GM12878 (cell line): ENCODE data around the gene CTPS1. TPM values are rescaled to one million over a fixed set of nuclear protein-coding genes. Genes with fewer than 3 reads are reported as not detected.

Source experiments
- SIN3A ChIP-seq: IDR thresholded peaks from 2 replicates; pipeline ENCODE4 v1.6.1; 2012; ENCODE audit warnings: low read depth, low read length, improper control_type of control experiment
- ZSCAN29 ChIP-seq: fragments of 450-650 bp; IDR thresholded peaks from 2 replicates; pipeline ENCODE4 v1.6.1; 2017; ENCODE audit warnings: mild to moderate bottlenecking, moderate library complexity
- polyA plus RNA-seq, 11 experiments: library from polyadenylated mRNA; depleted of rRNA in 4 of 11; unstranded in 6 of 11; stranded (reverse) in 5 of 11; fragments of >200 nt; fragmentation: Nextera tagmentation in 4 of 11; fragmentation: Illumina TruSeq in 1 of 11; extraction: Ambion mirVana in 4 of 11; extraction: Trizol in 1 of 11; gene quantifications; 1 replicate in 1 of 11; 2 replicates in 10 of 11; pipeline versions ENCODE4 v1.2.1 to v1.2.3, GENCODE V29; 2011 to 2016; ENCODE audit warnings: inconsistent platforms in 2 of 11, missing spikeins in 2 of 11, low read depth in 1 of 11
- total RNA-seq, 4 experiments: library from RNA; depleted of rRNA in 3 of 4; stranded (reverse); fragments of >200 nt in 3 of 4; fragmentation: Illumina TruSeq in 1 of 4; extraction: Trizol in 1 of 4; gene quantifications; 2 replicates each; pipeline versions ENCODE4 v1.2.1 to v1.2.3, GENCODE V29; 2013 to 2021
- TF ChIP-seq, protein P1 (sequence below): IDR thresholded peaks from 2 replicates; pipeline ENCODE4 v1.6.1; 2012; ENCODE audit warnings: improper control_type of control experiment, low read depth, low read length; ENCODE audit not compliant: insufficient replicate concordance
- TF ChIP-seq, protein P2 (sequence below): fragments of 150-350 bp; IDR thresholded peaks from 2 replicates; pipeline ENCODE4 v1.6.1; 2016; ENCODE audit warnings: low read depth, low read length

CTPS1 gene
- total and polyA plus RNA-seq, 10 of the 15 experiments (the other 5 are each of a cell fraction or from before 2014, with no cell fraction given) = 27.5 to 106 (median 62.8) TPM

DNA sequence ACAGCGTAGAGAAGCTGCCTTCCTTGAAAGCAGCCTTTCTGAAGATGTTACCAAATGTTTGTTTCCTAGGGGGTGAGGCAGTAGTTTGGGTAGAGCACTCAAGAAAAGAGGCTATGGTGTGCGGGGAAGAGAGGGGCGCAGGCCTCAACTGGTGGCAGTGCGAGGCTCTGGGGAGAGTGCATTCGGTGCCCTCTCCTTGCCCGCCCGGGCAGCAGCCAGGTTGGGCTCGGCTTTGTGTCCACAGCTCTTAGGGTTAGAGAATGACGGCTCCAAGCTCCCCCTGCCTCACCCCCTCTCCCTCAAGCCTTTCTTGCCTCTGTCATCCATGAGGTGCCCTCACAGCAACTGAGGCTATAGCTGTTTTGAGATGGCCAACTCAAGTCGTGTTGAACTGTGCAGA lies 42.9 kb downstream of the CTPS1 start (continued):
- TF ChIP-seq, protein P1, sequence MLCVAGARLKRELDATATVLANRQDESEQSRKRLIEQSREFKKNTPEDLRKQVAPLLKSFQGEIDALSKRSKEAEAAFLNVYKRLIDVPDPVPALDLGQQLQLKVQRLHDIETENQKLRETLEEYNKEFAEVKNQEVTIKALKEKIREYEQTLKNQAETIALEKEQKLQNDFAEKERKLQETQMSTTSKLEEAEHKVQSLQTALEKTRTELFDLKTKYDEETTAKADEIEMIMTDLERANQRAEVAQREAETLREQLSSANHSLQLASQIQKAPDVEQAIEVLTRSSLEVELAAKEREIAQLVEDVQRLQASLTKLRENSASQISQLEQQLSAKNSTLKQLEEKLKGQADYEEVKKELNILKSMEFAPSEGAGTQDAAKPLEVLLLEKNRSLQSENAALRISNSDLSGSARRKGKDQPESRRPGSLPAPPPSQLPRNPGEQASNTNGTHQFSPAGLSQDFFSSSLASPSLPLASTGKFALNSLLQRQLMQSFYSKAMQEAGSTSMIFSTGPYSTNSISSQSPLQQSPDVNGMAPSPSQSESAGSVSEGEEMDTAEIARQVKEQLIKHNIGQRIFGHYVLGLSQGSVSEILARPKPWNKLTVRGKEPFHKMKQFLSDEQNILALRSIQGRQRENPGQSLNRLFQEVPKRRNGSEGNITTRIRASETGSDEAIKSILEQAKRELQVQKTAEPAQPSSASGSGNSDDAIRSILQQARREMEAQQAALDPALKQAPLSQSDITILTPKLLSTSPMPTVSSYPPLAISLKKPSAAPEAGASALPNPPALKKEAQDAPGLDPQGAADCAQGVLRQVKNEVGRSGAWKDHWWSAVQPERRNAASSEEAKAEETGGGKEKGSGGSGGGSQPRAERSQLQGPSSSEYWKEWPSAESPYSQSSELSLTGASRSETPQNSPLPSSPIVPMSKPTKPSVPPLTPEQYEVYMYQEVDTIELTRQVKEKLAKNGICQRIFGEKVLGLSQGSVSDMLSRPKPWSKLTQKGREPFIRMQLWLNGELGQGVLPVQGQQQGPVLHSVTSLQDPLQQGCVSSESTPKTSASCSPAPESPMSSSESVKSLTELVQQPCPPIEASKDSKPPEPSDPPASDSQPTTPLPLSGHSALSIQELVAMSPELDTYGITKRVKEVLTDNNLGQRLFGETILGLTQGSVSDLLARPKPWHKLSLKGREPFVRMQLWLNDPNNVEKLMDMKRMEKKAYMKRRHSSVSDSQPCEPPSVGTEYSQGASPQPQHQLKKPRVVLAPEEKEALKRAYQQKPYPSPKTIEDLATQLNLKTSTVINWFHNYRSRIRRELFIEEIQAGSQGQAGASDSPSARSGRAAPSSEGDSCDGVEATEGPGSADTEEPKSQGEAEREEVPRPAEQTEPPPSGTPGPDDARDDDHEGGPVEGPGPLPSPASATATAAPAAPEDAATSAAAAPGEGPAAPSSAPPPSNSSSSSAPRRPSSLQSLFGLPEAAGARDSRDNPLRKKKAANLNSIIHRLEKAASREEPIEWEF = no peak
- TF ChIP-seq, protein P2, sequence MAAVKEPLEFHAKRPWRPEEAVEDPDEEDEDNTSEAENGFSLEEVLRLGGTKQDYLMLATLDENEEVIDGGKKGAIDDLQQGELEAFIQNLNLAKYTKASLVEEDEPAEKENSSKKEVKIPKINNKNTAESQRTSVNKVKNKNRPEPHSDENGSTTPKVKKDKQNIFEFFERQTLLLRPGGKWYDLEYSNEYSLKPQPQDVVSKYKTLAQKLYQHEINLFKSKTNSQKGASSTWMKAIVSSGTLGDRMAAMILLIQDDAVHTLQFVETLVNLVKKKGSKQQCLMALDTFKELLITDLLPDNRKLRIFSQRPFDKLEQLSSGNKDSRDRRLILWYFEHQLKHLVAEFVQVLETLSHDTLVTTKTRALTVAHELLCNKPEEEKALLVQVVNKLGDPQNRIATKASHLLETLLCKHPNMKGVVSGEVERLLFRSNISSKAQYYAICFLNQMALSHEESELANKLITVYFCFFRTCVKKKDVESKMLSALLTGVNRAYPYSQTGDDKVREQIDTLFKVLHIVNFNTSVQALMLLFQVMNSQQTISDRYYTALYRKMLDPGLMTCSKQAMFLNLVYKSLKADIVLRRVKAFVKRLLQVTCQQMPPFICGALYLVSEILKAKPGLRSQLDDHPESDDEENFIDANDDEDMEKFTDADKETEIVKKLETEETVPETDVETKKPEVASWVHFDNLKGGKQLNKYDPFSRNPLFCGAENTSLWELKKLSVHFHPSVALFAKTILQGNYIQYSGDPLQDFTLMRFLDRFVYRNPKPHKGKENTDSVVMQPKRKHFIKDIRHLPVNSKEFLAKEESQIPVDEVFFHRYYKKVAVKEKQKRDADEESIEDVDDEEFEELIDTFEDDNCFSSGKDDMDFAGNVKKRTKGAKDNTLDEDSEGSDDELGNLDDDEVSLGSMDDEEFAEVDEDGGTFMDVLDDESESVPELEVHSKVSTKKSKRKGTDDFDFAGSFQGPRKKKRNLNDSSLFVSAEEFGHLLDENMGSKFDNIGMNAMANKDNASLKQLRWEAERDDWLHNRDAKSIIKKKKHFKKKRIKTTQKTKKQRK = no peak
- TF ChIP-seq SIN3A = no peak
- TF ChIP-seq ZSCAN29 = no peak
